Measurements from ENCODE around the gene LIMCH1. TPM values are rescaled to one million over a fixed set of nuclear protein-coding genes. Genes with fewer than 3 reads are reported as not detected.
"Not testable (repeated sequence)": the region's sequence is repeated elsewhere in the genome, so short reads cannot be mapped to it uniquely, and the experiment has no call there.

Gene LIMCH1
- polyA plus RNA-seq, 1 of the 3 experiments (the other 2 are of a cell fraction), result 1.2 TPM

DNA sequence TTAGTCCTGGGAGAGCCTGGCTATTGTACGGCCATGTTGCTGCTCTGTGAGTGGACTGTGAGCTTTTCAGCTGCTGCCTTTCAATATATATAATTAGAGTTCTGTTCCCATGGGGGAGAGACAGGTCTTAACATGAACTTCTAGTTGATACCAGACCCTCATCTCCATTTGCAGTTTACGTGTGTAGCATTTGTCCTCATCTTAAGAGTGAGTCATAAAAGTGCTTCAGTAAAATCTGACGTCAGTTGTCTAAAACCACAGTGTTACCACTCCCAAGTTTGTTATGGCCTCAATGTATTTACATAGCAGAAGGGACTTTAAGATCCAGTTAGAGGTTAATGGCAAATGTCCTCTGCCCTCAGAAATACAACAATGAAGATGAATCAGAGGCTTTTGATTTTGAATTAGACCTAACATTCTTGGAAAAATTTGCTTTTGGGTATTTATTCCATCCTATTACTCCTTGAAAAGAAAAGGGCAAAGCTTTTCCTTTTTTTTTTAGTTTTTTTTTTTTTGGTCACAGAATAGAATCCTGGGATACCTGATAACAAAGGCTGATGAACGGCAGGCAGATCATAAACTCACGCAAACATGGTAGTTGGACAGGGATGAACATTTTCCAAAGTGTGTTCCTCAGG, 172.0 kb downstream of the LIMCH1 start:
- no peaks in the 10 kb centered on the region for H3K36me3 ChIP-seq (replicated peaks in 1 of 2; ENCODE audit: control insufficient read depth in 1 of 2, insufficient read depth in 2 of 2, low read length in 1 of 2)
- H3K9me2 ChIP-seq, result no peaks in the 10 kb centered on the region
- peaks cover 6% of the 10 kb centered on the region; the same call in 1 of the 2 replicates for H3K27me3 ChIP-seq (ENCODE audit: insufficient read depth)
- H4K20me1 ChIP-seq (ENCODE audit: insufficient read depth), result no peaks in the 10 kb centered on the region
- CTCF ChIA-PET, result no interaction called here
- no peak overlapping the region for H3K4me2 ChIP-seq
- POLR2A ChIA-PET, result no interaction called here
- no peaks in the 10 kb centered on the region for H3K9me3 ChIP-seq
- H3K4me1 ChIP-seq (ENCODE audit: control insufficient read depth in 1 of 2, insufficient read depth in 2 of 2, low read depth in 1 of 2, low read length in 1 of 2), result peaks cover 0 to 4% of the 10 kb centered on the region in 2 experiments; a peak in 2 of 4 replicates
- H3K27ac ChIP-seq (ENCODE audit: low read depth in 2 of 2, low read length in 1 of 2), result no peak overlapping the region
- H3K9ac ChIP-seq, result no peak overlapping the region
- TF ChIP-seq GATA2 (CRISPR knock-in tag; IDR thresholded peaks at IDR 0.05) (no peak), POLR2AphosphoS5 (IDR thresholded peaks at IDR 0.05; ENCODE audit: low read depth, low read length) (no peak), RCOR1 (IDR thresholded peaks at IDR 0.05; ENCODE audit: low read length) (no peak), MXI1 (IDR thresholded peaks at IDR 0.05; ENCODE audit: low read depth, low read length) (no peak), SMC3 (IDR thresholded peaks at IDR 0.05; ENCODE audit: low read depth, low read length) (no peak), CHD2 (IDR thresholded peaks at IDR 0.05; ENCODE audit: low read length, partially characterized antibody) (no peak), RFX5 (IDR thresholded peaks at IDR 0.05; ENCODE audit: low read length) (no peak)
- TF ChIP-seq, protein P1, sequence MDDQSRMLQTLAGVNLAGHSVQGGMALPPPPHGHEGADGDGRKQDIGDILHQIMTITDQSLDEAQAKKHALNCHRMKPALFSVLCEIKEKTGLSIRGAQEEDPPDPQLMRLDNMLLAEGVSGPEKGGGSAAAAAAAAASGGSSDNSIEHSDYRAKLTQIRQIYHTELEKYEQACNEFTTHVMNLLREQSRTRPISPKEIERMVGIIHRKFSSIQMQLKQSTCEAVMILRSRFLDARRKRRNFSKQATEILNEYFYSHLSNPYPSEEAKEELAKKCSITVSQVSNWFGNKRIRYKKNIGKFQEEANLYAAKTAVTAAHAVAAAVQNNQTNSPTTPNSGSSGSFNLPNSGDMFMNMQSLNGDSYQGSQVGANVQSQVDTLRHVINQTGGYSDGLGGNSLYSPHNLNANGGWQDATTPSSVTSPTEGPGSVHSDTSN (IDR thresholded peaks at IDR 0.05), result no peak
- TF ChIP-seq, protein P2, sequence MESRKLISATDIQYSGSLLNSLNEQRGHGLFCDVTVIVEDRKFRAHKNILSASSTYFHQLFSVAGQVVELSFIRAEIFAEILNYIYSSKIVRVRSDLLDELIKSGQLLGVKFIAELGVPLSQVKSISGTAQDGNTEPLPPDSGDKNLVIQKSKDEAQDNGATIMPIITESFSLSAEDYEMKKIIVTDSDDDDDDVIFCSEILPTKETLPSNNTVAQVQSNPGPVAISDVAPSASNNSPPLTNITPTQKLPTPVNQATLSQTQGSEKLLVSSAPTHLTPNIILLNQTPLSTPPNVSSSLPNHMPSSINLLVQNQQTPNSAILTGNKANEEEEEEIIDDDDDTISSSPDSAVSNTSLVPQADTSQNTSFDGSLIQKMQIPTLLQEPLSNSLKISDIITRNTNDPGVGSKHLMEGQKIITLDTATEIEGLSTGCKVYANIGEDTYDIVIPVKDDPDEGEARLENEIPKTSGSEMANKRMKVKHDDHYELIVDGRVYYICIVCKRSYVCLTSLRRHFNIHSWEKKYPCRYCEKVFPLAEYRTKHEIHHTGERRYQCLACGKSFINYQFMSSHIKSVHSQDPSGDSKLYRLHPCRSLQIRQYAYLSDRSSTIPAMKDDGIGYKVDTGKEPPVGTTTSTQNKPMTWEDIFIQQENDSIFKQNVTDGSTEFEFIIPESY (IDR thresholded peaks at IDR 0.05; ENCODE audit: borderline replicate concordance, low read depth), result no peak
- H3F3A ChIP-seq (replicated peaks; ENCODE audit: insufficient read depth), result no peaks in the 10 kb centered on the region
- no peak overlapping the region for H3K4me3 ChIP-seq (ENCODE audit: low read depth in 2 of 2, low read length in 1 of 2)
- 58% methylated on average over 5 of the region's 5 CpGs for WGBS (ENCODE audit: low lambda C conversion rate)
- H2AFZ ChIP-seq (ENCODE audit: low read depth), result no peak overlapping the region
- no peaks in the 10 kb centered on the region for H3K79me2 ChIP-seq (ENCODE audit: insufficient read depth)
- no peak for DNase-seq

DNA sequence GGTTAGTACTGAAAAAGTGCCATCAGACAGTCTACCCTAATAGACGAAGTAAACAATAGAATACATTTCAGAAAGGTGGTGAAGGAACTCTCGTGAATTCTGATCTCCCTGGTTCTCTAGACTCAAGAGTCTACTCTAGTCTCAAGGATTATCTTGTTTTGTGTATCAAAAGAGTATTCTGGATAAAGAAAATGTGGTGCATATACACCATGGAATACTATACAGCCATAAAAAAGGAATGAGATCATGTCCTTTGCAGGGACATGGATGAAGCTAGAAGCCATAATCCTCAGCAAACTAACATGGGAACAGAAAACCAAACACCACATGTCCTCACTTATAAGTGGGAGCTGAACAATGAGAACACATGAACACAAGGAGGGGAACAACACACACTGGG, 173.7 kb downstream of the LIMCH1 start:
- H3K27me3 ChIP-seq (ENCODE audit: insufficient read depth); H3K4me2 ChIP-seq; H3K79me2 ChIP-seq (ENCODE audit: insufficient read depth); H3K9ac ChIP-seq; H3F3A ChIP-seq (replicated peaks; ENCODE audit: insufficient read depth); H3K9me3 ChIP-seq; H3K9me2 ChIP-seq; H3K36me3 ChIP-seq (replicated peaks in 1 of 2; ENCODE audit: control insufficient read depth in 1 of 2, insufficient read depth in 2 of 2, low read length in 1 of 2); H3K4me3 ChIP-seq (ENCODE audit: low read depth in 2 of 2, low read length in 1 of 2); H2AFZ ChIP-seq (ENCODE audit: low read depth); CTCF ChIA-PET; DNase-seq; POLR2A ChIA-PET; H3K27ac ChIP-seq (ENCODE audit: low read depth in 2 of 2, low read length in 1 of 2); H3K4me1 ChIP-seq (ENCODE audit: control insufficient read depth in 1 of 2, insufficient read depth in 2 of 2, low read depth in 1 of 2, low read length in 1 of 2); H4K20me1 ChIP-seq (ENCODE audit: insufficient read depth): not testable (repeated sequence)
- 51% methylated on average over 2 of the region's 2 CpGs for WGBS (ENCODE audit: low lambda C conversion rate)
